OCI-LY3 (cell line): ENCODE results near the gene KCNJ11.

Source experiments
- H2AFZ ChIP-seq: fragments of 200-600, 300-600 bp; shearing (Covaris generic); 2 replicates; pipeline ENCODE4 v1.6.0; 2014; ENCODE audit warnings: antibody characterized with exemption, low read depth, low read length
- H3K27ac ChIP-seq: fragments of 200-600, 300-600 bp; sonication (generic); 2 replicates; pipeline ENCODE4 v1.5.1; 2014; ENCODE audit warnings: mild to moderate bottlenecking, low read length, moderate library complexity, mixed read lengths
- H3K27me3 ChIP-seq: fragments of 200-600, 300-600 bp; sonication (generic); 2 replicates; pipeline ENCODE4 v1.6.1; 2014; ENCODE audit warnings: low read depth, low read length, mixed read lengths
- H3K36me3 ChIP-seq: fragments of 200-600, 300-600 bp; sonication (generic); replicated peaks from 2 replicates; pipeline ENCODE3; 2014; ENCODE audit warnings: low read depth, low read length, mixed read lengths
- H3K4me1 ChIP-seq: fragments of 300-600, 200-600 bp; sonication (generic); 2 replicates; pipeline ENCODE4 v1.6.1; 2014; ENCODE audit warnings: low read length, mixed read lengths
- H3K4me2 ChIP-seq: fragments of 200-600, 300-600 bp; sonication (generic); 2 replicates; pipeline ENCODE4 v1.6.1; 2014; ENCODE audit warnings: low read length, mixed read lengths
- H3K4me3 ChIP-seq: fragments of 300-600, 200-600 bp; sonication (generic); 2 replicates; pipeline ENCODE4 v1.5.1; 2014; ENCODE audit warnings: antibody characterized with exemption, mild to moderate bottlenecking, low read length, moderate library complexity
- H3K79me2 ChIP-seq: fragments of 300-600, 200-600 bp; shearing (Covaris generic); 2 replicates; pipeline ENCODE4 v1.6.1; 2014; ENCODE audit warnings: mild to moderate bottlenecking, low read length, mixed read lengths
- H3K9ac ChIP-seq: fragments of 300-600, 200-600 bp; shearing (Covaris generic); 2 replicates; pipeline ENCODE4 v1.6.0; 2014; ENCODE audit warnings: mild to moderate bottlenecking, low read length, moderate library complexity
- H3K9me3 ChIP-seq: fragments of 200-600, 300-600 bp; shearing (Covaris generic); 2 replicates; pipeline ENCODE4 v1.6.1; 2014; ENCODE audit warnings: low read length, mixed read lengths; ENCODE audit not compliant: insufficient read depth
- H4K20me1 ChIP-seq: fragments of 200-600, 300-600 bp; sonication (generic); 2 replicates; pipeline ENCODE4 v1.6.1; 2016; ENCODE audit warnings: low read length, mixed read lengths; ENCODE audit not compliant: insufficient read depth
- CTCF ChIP-seq: fragments of 200-600, 300-600 bp; sonication (generic); IDR thresholded peaks from 2 replicates; pipeline ENCODE4 v1.5.1; 2014; ENCODE audit warnings: antibody characterized with exemption, low read length, low read depth
- EZH2phosphoT487 ChIP-seq: fragments of 200-600 bp; shearing (Covaris generic); IDR thresholded peaks from 2 replicates; pipeline ENCODE4 v1.6.1; 2018; ENCODE audit warnings: antibody characterized with exemption, mixed run types, low read depth

The KCNJ11 gene

GRCh38 chr11:17353821-17354600 is 34.4 kb downstream of the KCNJ11 start:
- Histone ChIP-seq H2AFZ (peak overlapping the region; percentile 83), H3K4me3 (peak overlapping the region; percentile 78), H3K4me2 (peak overlapping the region; percentile 83), H3K4me1 (peaks cover 3% of the 10 kb centered on the region), H3K79me2 (no peaks in the 10 kb centered on the region), H3K9ac (peak overlapping the region; percentile 21; the same call in 1 of the 2 replicates), H3K27ac (no peak overlapping the region), H3K9me3 (no peaks in the 10 kb centered on the region), H3K36me3 (no peaks in the 10 kb centered on the region), H3K27me3 (peaks cover 31% of the 10 kb centered on the region), H4K20me1 (no peaks in the 10 kb centered on the region)
- no peak for TF ChIP-seq CTCF
- TF ChIP-seq EZH2phosphoT487 = no peak

GRCh38 chr11:17352950-17353820 is 35.3 kb downstream of the KCNJ11 start:
- Histone ChIP-seq H3K27ac (no peak overlapping the region), H3K4me1 (peaks cover 3% of the 10 kb centered on the region), H3K79me2 (no peaks in the 10 kb centered on the region), H4K20me1 (no peaks in the 10 kb centered on the region), H3K27me3 (peaks cover 32% of the 10 kb centered on the region), H3K4me3 (peak overlapping the region; percentile 78), H3K9ac (peak overlapping the region; percentile 21; the same call in 1 of the 2 replicates), H3K4me2 (peak overlapping the region; percentile 83), H3K9me3 (no peaks in the 10 kb centered on the region), H3K36me3 (no peaks in the 10 kb centered on the region), H2AFZ (peak overlapping the region; percentile 83)
- no peak for TF ChIP-seq EZH2phosphoT487
- no peak for TF ChIP-seq CTCF

GRCh38 chr11:17351510-17352176 is 36.8 kb downstream of the KCNJ11 start, which contains the start of gene NCR3LG1:
NCR3LG1 (plus strand) TSS chr11:17351800; CDS start chr11:17351970, 170 bp downstream.
- H3K9me3 ChIP-seq = no peaks in the 10 kb centered on the region
- no peaks in the 10 kb centered on the region for H3K36me3 ChIP-seq
- no peaks in the 10 kb centered on the region for H3K79me2 ChIP-seq
- no peak within 1 kb of the TSS for H3K4me3 ChIP-seq
- H3K27me3 ChIP-seq = peaks cover 36% of the 10 kb centered on the region
- no peak within 1 kb of the TSS for H3K27ac ChIP-seq
- H2AFZ ChIP-seq = no peak within 1 kb of the TSS
- H4K20me1 ChIP-seq = no peaks in the 10 kb centered on the region
- H3K4me2 ChIP-seq = no peak within 1 kb of the TSS
- TF ChIP-seq CTCF = no peak
- no peak for TF ChIP-seq EZH2phosphoT487
- H3K4me1 ChIP-seq = peaks cover 3% of the 10 kb centered on the region
- no peak within 1 kb of the TSS for H3K9ac ChIP-seq
